ENCODE measurements around the gene SEPSECS. TPM values are rescaled to one million over a fixed set of nuclear protein-coding genes. Genes with fewer than 3 reads are reported as not detected.

The SEPSECS gene
- total RNA-seq, 1 donor from 2014 or later, result 12.6 TPM

- no peak for DNase-seq
Observed at GRCh38 chr4:25155947-25156346, 4.3 kb downstream of the SEPSECS start.

GRCh38 chr4:25154594-25155265 is 5.5 kb downstream of the SEPSECS start:
- DNase-seq, result no peak

- DNase-seq, result peak; percentile 25
Observed at GRCh38 chr4:25146076-25146475, 14.2 kb downstream of the SEPSECS start.

- peak; percentile 63 for DNase-seq
Observed at GRCh38 chr4:25144870-25145481, 15.3 kb downstream of the SEPSECS start.

GRCh38 chr4:25142468-25142867 is 17.8 kb downstream of the SEPSECS start:
- DNase-seq, result no peak

GRCh38 chr4:25141592-25141991 is 18.7 kb downstream of the SEPSECS start:
- DNase-seq, result no peak

- DNase-seq, result no peak
Observed at GRCh38 chr4:25133132-25133531, 27.1 kb downstream of the SEPSECS start.

- no peak for DNase-seq
Observed at GRCh38 chr4:25131926-25132325, 28.3 kb downstream of the SEPSECS start.

- no peak for DNase-seq
Observed at GRCh38 chr4:25131381-25131780, 28.9 kb downstream of the SEPSECS start.

- no peak for DNase-seq
Observed at GRCh38 chr4:25129917-25130316, 30.3 kb downstream of the SEPSECS start.

GRCh38 chr4:25128671-25129070 is 31.6 kb downstream of the SEPSECS start:
- DNase-seq, result no peak

GRCh38 chr4:25123236-25123635 is 37.0 kb downstream of the SEPSECS start:
- DNase-seq, result no peak

- no peak for DNase-seq
Observed at GRCh38 chr4:25120146-25120940, 39.9 kb downstream of the SEPSECS start.

GRCh38 chr4:25117716-25118472 is 42.4 kb downstream of the SEPSECS start:
- no peak for DNase-seq

GRCh38 chr4:25117274-25117673 is 43.0 kb downstream of the SEPSECS start:
- no peak for DNase-seq

GRCh38 chr4:25113915-25114904 is 46.0 kb downstream of the SEPSECS start:
- DNase-seq, result peak; percentile 78

- DNase-seq, result peak; percentile 46
Observed at GRCh38 chr4:25112995-25113380, 47.3 kb downstream of the SEPSECS start.

- DNase-seq, result peak; percentile 61
Observed at GRCh38 chr4:25112366-25112994, 47.8 kb downstream of the SEPSECS start.

GRCh38 chr4:25111648-25112196 is 48.5 kb downstream of the SEPSECS start:
- no peak for DNase-seq

GRCh38 chr4:25110527-25111329 is 49.5 kb downstream of the SEPSECS start:
- DNase-seq, result no peak

All from tongue (tissue), 2 donors.